Measurements from ENCODE around the gene SULT2B1.

Gene SULT2B1

GRCh38 chr19:48639483-48640375 lies 87.8 kb downstream of the SULT2B1 start:
- no peak for TF ChIP-seq CTCF (IDR thresholded peaks at IDR 0.05; ENCODE audit: extremely low read depth, missing control alignments)
- no peak for DNase-seq (ENCODE audit: low spot score)

- TF ChIP-seq CTCF (IDR thresholded peaks at IDR 0.05; ENCODE audit: extremely low read depth, missing control alignments): no peak
- no peak for DNase-seq (ENCODE audit: low spot score)
Measured at GRCh38 chr19:48641850-48642249, 89.9 kb downstream of the SULT2B1 start.

GRCh38 chr19:48642862-48643261 lies 90.9 kb downstream of the SULT2B1 start:
- DNase-seq (ENCODE audit: low spot score): no peak
- no peak for TF ChIP-seq CTCF (IDR thresholded peaks at IDR 0.05; ENCODE audit: extremely low read depth, missing control alignments)

- no peak for TF ChIP-seq CTCF (IDR thresholded peaks at IDR 0.05; ENCODE audit: extremely low read depth, missing control alignments)
- no peak for DNase-seq (ENCODE audit: low spot score)
Measured at GRCh38 chr19:48644355-48644754, 92.4 kb downstream of the SULT2B1 start.

GRCh38 chr19:48644839-48645619 lies 93.1 kb downstream of the SULT2B1 start:
- peak; percentile 79 for DNase-seq (ENCODE audit: low spot score)
- TF ChIP-seq CTCF (IDR thresholded peaks at IDR 0.05; ENCODE audit: extremely low read depth, missing control alignments): no peak

- DNase-seq (ENCODE audit: low spot score): peak; percentile 13
Measured at GRCh38 chr19:48645620-48646000, 93.6 kb downstream of the SULT2B1 start.

More at GRCh38 chr19:48645620-48646000, 93.6 kb downstream of the SULT2B1 start:
- TF ChIP-seq CTCF (IDR thresholded peaks at IDR 0.05; ENCODE audit: extremely low read depth, missing control alignments): no peak

All from GM20000 (cell line).